Upper lobe of right lung (tissue), 1 donor: ENCODE measurements around the gene TRAPPC10. TPM values are rescaled to one million over a fixed set of nuclear protein-coding genes. Genes with fewer than 3 reads are reported as not detected.

Experiments
- ATAC-seq: fragments of 200-7000 bp; cut with Tn5 transposase; one replicate; pipeline ENCODE4 v1.9.1; 2020; ENCODE audit warnings: mild to moderate bottlenecking, moderate library complexity
- DNase-seq: peaks from one replicate; pipeline ENCODE4 v3.0.0-alpha.2; 2020
- H3K27ac ChIP-seq: fragments of 200-600 bp; one replicate; pipeline ENCODE4 v1.8.0; 2022
- H3K27me3 ChIP-seq: fragments of 200-600 bp; one replicate; pipeline ENCODE4 v1.8.0; 2022; ENCODE audit warnings: mild to moderate bottlenecking
- H3K36me3 ChIP-seq: fragments of 200-600 bp; one replicate; pipeline ENCODE4 v1.8.0; 2022
- H3K4me1 ChIP-seq: fragments of 200-600 bp; one replicate; pipeline ENCODE4 v1.8.0; 2022
- H3K4me3 ChIP-seq: fragments of 200-600 bp; one replicate; pipeline ENCODE4 v1.8.0; 2022; ENCODE audit warnings: mild to moderate bottlenecking
- H3K9me3 ChIP-seq: fragments of 200-600 bp; one replicate; pipeline ENCODE4 v1.8.0; 2022
- intact Hi-C: fragments of 100-400 bp; cut with DNase I; formaldehyde crosslinking; loops from one replicate; pipeline ENCODE4 v1.11.0; 2022
- total RNA-seq: library from RNA; stranded (reverse); fragmentation: NEBNext Ultra II Directional; extraction: Animal tissue kit (Norgen Biotek cat#: 25700); gene quantifications from one replicate; pipeline ENCODE4 v1.2.1, GENCODE V29; 2021
- TF ChIP-seq, protein P1 (sequence below): fragments of 200-600 bp; IDR thresholded peaks from one replicate; pipeline ENCODE4 v1.8.0; 2022; ENCODE audit warnings: antibody characterized with exemption
- donor health status: DM: no; HTN: yes; CAD: no; lungs with severe emphysema.

Gene TRAPPC10
- total RNA-seq, 1 donor from 2014 or later: 42.6 TPM

DNA sequence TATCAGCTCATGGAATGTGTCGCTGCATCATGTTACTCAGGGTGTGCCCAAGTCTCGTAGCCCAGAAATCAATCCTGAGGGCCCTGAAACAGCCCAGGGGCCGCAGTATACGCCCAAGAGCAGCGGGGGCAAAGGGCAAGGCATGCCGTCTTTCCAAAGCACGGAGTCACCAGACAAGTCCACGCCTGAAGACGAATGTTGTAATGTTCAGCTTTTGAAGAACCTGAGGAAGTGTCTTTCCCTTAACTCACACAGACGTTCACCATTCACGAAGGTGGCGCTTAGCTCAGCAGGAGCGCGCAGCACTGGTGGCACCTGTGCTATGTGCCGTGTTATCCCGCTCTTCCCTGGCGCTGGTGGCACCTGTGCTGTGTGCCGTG lies 76.3 kb downstream of the TRAPPC10 start:
- H3K27ac ChIP-seq: no peak overlapping the region
- no peaks in the 10 kb centered on the region for H3K9me3 ChIP-seq
- H3K27me3 ChIP-seq: no peaks in the 10 kb centered on the region
- peaks cover 27% of the 10 kb centered on the region for H3K4me1 ChIP-seq
- H3K4me3 ChIP-seq: no peak overlapping the region
- ATAC-seq (no peak), DNase-seq (peak; percentile 26)
- intact Hi-C loops: no loop called here
- TF ChIP-seq, protein P1, sequence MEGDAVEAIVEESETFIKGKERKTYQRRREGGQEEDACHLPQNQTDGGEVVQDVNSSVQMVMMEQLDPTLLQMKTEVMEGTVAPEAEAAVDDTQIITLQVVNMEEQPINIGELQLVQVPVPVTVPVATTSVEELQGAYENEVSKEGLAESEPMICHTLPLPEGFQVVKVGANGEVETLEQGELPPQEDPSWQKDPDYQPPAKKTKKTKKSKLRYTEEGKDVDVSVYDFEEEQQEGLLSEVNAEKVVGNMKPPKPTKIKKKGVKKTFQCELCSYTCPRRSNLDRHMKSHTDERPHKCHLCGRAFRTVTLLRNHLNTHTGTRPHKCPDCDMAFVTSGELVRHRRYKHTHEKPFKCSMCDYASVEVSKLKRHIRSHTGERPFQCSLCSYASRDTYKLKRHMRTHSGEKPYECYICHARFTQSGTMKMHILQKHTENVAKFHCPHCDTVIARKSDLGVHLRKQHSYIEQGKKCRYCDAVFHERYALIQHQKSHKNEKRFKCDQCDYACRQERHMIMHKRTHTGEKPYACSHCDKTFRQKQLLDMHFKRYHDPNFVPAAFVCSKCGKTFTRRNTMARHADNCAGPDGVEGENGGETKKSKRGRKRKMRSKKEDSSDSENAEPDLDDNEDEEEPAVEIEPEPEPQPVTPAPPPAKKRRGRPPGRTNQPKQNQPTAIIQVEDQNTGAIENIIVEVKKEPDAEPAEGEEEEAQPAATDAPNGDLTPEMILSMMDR: no peak
- peaks cover 88% of the 10 kb centered on the region for H3K36me3 ChIP-seq

DNA sequence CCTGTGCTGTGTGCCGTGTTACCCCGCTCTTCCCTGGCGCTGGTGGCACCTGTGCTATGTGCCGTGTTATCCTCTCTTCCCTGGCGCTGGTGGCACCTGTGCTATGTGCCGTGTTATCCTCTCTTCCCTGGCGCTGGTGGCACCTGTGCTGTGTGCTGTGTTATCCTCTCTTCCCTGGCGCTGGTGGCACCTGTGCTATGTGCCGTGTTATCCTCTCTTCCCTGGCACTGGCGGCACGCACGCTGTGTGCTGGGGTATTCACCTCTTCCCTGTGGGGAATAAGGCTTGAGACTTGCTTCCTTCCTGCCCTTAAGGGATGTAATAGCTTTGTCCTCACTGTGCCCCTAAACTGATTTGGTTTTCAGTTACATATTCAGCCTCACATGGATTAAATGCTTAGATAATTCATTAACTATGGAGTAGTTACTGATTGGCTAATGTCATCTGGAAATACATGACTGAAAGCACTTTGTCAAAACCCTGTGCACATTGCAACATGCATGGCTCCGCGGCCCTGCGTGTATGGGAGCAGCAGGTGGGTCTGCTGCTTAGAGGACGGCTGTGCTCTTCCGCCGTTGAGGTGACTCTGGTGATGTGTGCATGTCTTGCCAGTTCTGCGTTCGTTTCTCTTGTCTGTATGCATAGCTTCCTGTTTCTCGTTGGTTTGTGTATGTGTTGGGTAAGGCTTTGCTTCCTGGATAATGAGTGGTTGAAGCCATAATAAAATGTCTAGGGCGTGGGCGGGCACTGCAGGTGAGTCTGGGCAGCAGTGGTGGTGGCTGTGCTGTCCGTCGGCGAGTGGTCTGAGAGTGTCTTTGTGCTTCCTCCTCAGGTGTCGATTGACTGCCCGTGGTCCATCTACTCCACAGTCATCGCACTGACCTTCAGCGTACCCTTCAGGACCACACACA lies 77.1 kb downstream of the TRAPPC10 start:
- Histone ChIP-seq H3K27ac (no peak overlapping the region), H3K9me3 (no peaks in the 10 kb centered on the region), H3K4me3 (no peak overlapping the region), H3K36me3 (peaks cover 88% of the 10 kb centered on the region), H3K27me3 (no peaks in the 10 kb centered on the region), H3K4me1 (peaks cover 25% of the 10 kb centered on the region)
- peak; percentile 30 for DNase-seq
- TF ChIP-seq, protein P1: no peak
- peak; percentile 40 for ATAC-seq
- intact Hi-C loops: no loop called here

DNA sequence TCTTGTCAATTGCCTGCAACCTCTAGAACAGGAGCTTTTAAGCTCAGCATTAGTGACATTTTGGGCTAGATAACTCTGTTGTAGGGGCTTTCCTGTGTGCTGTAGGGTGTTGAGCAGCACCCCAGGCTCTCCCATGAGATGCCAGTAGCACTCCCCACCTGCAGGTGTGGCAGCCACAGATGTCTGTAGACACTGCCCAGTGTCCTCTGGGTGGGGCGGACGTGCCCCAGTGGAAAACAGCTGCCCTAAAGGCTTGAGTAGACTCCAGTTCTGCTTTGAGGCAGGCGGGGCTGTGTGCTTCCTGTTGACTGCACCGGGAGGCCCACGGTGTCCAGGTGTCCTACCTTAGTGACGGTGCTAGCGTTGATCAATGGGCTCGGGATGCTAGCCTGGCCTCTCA lies 78.2 kb downstream of the TRAPPC10 start:
- TF ChIP-seq, protein P1: no peak
- no peaks in the 10 kb centered on the region for H3K9me3 ChIP-seq
- peaks cover 90% of the 10 kb centered on the region for H3K36me3 ChIP-seq
- no peak overlapping the region for H3K4me3 ChIP-seq
- intact Hi-C loops: no loop called here
- no peaks in the 10 kb centered on the region for H3K27me3 ChIP-seq
- peaks cover 14% of the 10 kb centered on the region for H3K4me1 ChIP-seq
- ATAC-seq (no peak), DNase-seq (peak; percentile 56)
- H3K27ac ChIP-seq: no peak overlapping the region

- H3K4me3 ChIP-seq: no peak overlapping the region
- intact Hi-C loops: no loop called here
- no peaks in the 10 kb centered on the region for H3K27me3 ChIP-seq
- H3K36me3 ChIP-seq: peaks cover 84% of the 10 kb centered on the region
- TF ChIP-seq, protein P1: no peak
- H3K4me1 ChIP-seq: peaks cover 6% of the 10 kb centered on the region
- H3K27ac ChIP-seq: no peak overlapping the region
- no peaks in the 10 kb centered on the region for H3K9me3 ChIP-seq
- ATAC-seq: no peak
- DNase-seq: peak; percentile 33
Observed at GRCh38 chr21:44092211-44092610, 80.1 kb downstream of the TRAPPC10 start.

- Histone ChIP-seq H3K27ac (no peak overlapping the region), H3K4me3 (no peak overlapping the region), H3K9me3 (no peaks in the 10 kb centered on the region), H3K36me3 (peaks cover 68% of the 10 kb centered on the region), H3K27me3 (no peaks in the 10 kb centered on the region), H3K4me1 (no peaks in the 10 kb centered on the region)
- ATAC-seq: no peak
- TF ChIP-seq, protein P1: no peak
- peak; percentile 42 for DNase-seq
- intact Hi-C loops: no loop called here
Observed at GRCh38 chr21:44093761-44094160, 81.7 kb downstream of the TRAPPC10 start.
